GM23338 (cell line): ENCODE measurements around the gene CHI3L1. TPM values are rescaled to one million over a fixed set of nuclear protein-coding genes. Genes with fewer than 3 reads are reported as not detected.

Experiments used
- ATAC-seq: fragments of 200-7000 bp; cut with Tn5 transposase; 3 replicates; pipeline ENCODE4 v1.9.1; 2020
- DNase-seq: peaks from one replicate; pipeline ENCODE4 v3.0.0-alpha.2; 2015; ENCODE audit warnings: low spot score
- H2AFZ ChIP-seq: fragments of 200-600 bp; sonication (generic); 2 replicates; pipeline ENCODE4 v1.8.0; 2016; ENCODE audit warnings: antibody characterized with exemption, mild to moderate bottlenecking, moderate library complexity
- H3F3A ChIP-seq: fragments of 200-600 bp; sonication (generic); replicated peaks from 2 replicates; pipeline ENCODE4 v1.8.0; 2017; ENCODE audit warnings: antibody characterized with exemption, mixed run types, low read depth
- H3K27ac ChIP-seq: fragments of 200-600 bp; sonication (generic); 2 replicates; pipeline ENCODE4 v1.6.1; 2016; ENCODE audit warnings: low read depth
- H3K27me3 ChIP-seq: fragments of 200-600 bp; sonication (generic); 2 replicates; pipeline ENCODE4 v1.8.0; 2016; ENCODE audit warnings: mild to moderate bottlenecking, mixed run types, moderate library complexity; ENCODE audit not compliant: insufficient read depth
- H3K36me3 ChIP-seq: fragments of 200-600 bp; sonication (generic); 2 replicates; pipeline ENCODE4 v1.8.0; 2016; ENCODE audit warnings: mild to moderate bottlenecking; ENCODE audit not compliant: insufficient read depth
- H3K4me1 ChIP-seq: fragments of 200-600 bp; sonication (generic); 2 replicates; pipeline ENCODE4 v1.8.0; 2016; ENCODE audit warnings: mild to moderate bottlenecking, moderate library complexity; ENCODE audit not compliant: insufficient read depth
- H3K4me2 ChIP-seq: fragments of 200-600 bp; sonication (generic); 2 replicates; pipeline ENCODE4 v1.7.1; 2017; ENCODE audit warnings: mixed run types
- H3K4me3 ChIP-seq: fragments of 200-600 bp; sonication (generic); 2 replicates; pipeline ENCODE4 v1.6.1; 2016; ENCODE audit warnings: mixed run types
- H3K79me2 ChIP-seq: fragments of 200-600 bp; sonication (generic); replicated peaks from 2 replicates; pipeline ENCODE4 v1.8.0; 2017; ENCODE audit warnings: mild to moderate bottlenecking; ENCODE audit not compliant: insufficient read depth
- H3K9me2 ChIP-seq: fragments of 200-600 bp; sonication (generic); 2 replicates; pipeline ENCODE4 v1.8.0; 2017; ENCODE audit not compliant: insufficient read depth
- H4K20me1 ChIP-seq: fragments of 200-600 bp; sonication (generic); replicated peaks from 2 replicates; pipeline ENCODE4 v1.8.0; 2017; ENCODE audit warnings: mild to moderate bottlenecking; ENCODE audit not compliant: insufficient read depth
- H3K27ac Mint-ChIP-seq: 2 replicates; pipeline ENCODE4 v1.8.0; 2020; ENCODE audit warnings: inconsistent platforms, mild to moderate bottlenecking, moderate library complexity, mixed read lengths
- H3K27me3 Mint-ChIP-seq: 3 replicates; pipeline ENCODE4 v1.8.0; 2022; ENCODE audit warnings: low read depth, mild to moderate bottlenecking, moderate library complexity, mixed read lengths, inconsistent platforms; ENCODE audit not compliant: insufficient read depth, poor library complexity
- H3K36me3 Mint-ChIP-seq: 3 replicates; pipeline ENCODE4 v1.8.0; 2021; ENCODE audit warnings: low read depth, mild to moderate bottlenecking, inconsistent platforms, moderate library complexity, mixed read lengths
- H3K4me1 Mint-ChIP-seq: 3 replicates; pipeline ENCODE4 v1.8.0; 2020; ENCODE audit warnings: mild to moderate bottlenecking, inconsistent platforms, mixed read lengths
- H3K4me3 Mint-ChIP-seq: 3 replicates; pipeline ENCODE4 v1.8.0; 2021; ENCODE audit warnings: moderate library complexity, mild to moderate bottlenecking, inconsistent platforms, mixed read lengths
- H3K9me3 Mint-ChIP-seq: 3 replicates; pipeline ENCODE4 v1.8.0; 2020; ENCODE audit warnings: moderate library complexity, mild to moderate bottlenecking, inconsistent platforms, mixed read lengths
- CREB1 ChIP-seq: fragments of 250-450 bp; sonication (Bioruptor Pico); IDR thresholded peaks from 2 replicates; pipeline ENCODE4 v1.5.0; 2020; ENCODE audit warnings: low read depth, mild to moderate bottlenecking, moderate library complexity
- CTCF ChIP-seq, 2 experiments: fragments of 200-600 bp in 1 of 2; sonication (generic) in 1 of 2; conservative IDR thresholded peaks; 2 replicates each; pipeline versions ENCODE4 v1.5.1 to v1.6.1; 2016 to 2017; ENCODE audit warnings: antibody characterized with exemption in 2 of 2, low read depth in 2 of 2, mild to moderate bottlenecking in 2 of 2, moderate library complexity in 1 of 2
- EZH2 ChIP-seq: fragments of 200-600 bp; sonication (generic); IDR thresholded peaks from one replicate; pipeline ENCODE4 v1.8.0; 2017; ENCODE audit warnings: antibody characterized with exemption, mild to moderate bottlenecking, low read depth; ENCODE audit not compliant: unreplicated experiment
- EZH2phosphoT487 ChIP-seq: fragments of 200-600 bp; sonication (generic); IDR thresholded peaks from one replicate; pipeline ENCODE4 v1.8.1; 2018; ENCODE audit warnings: antibody characterized with exemption; ENCODE audit not compliant: unreplicated experiment
- JUNB ChIP-seq: IDR thresholded peaks from one replicate; pipeline ENCODE4 v1.6.1; 2016; ENCODE audit warnings: antibody characterized with exemption; ENCODE audit not compliant: unreplicated experiment
- NANOG ChIP-seq: IDR thresholded peaks from 2 replicates; pipeline ENCODE4 v1.6.1; 2016; ENCODE audit warnings: antibody characterized with exemption, borderline replicate concordance
- POLR2AphosphoS5 ChIP-seq: IDR thresholded peaks from 2 replicates; pipeline ENCODE4 v1.6.1; 2016; ENCODE audit warnings: antibody characterized with exemption, low read depth
- REST ChIP-seq: IDR thresholded peaks from one replicate; pipeline ENCODE4 v1.6.1; 2018; ENCODE audit warnings: antibody characterized with exemption; ENCODE audit not compliant: unreplicated experiment
- STAT1 ChIP-seq: IDR thresholded peaks from one replicate; pipeline ENCODE4 v1.6.1; 2016; ENCODE audit warnings: antibody characterized with exemption; ENCODE audit not compliant: unreplicated experiment
- ZNF114 ChIP-seq: fragments of 250-450 bp; sonication (Bioruptor Pico); IDR thresholded peaks from 2 replicates; pipeline ENCODE4 v1.5.0; 2020; ENCODE audit warnings: mild to moderate bottlenecking, moderate library complexity
- ZNF331 ChIP-seq: fragments of 250-450 bp; sonication (Bioruptor Pico); IDR thresholded peaks from 2 replicates; pipeline ENCODE4 v1.5.0; 2020; ENCODE audit warnings: low read depth, mild to moderate bottlenecking, moderate library complexity
- ZNF462 ChIP-seq: fragments of 250-450 bp; sonication (Bioruptor Pico); IDR thresholded peaks from 2 replicates; pipeline ENCODE4 v1.5.0; 2020; ENCODE audit warnings: mild to moderate bottlenecking, moderate library complexity
- polyA plus RNA-seq: library from polyadenylated mRNA; unstranded; fragments of >200 nt; fragmentation: Nextera tagmentation; extraction: Ambion mirVana; gene quantifications from 2 replicates; pipeline ENCODE4 v1.2.1, GENCODE V29; 2016
- total RNA-seq: library from RNA; depleted of rRNA; stranded (reverse); fragments of >200 nt; shearing (Covaris generic); gene quantifications from 2 replicates; pipeline ENCODE4 v1.2.3, GENCODE V29; 2014
- TF ChIP-seq, protein P1 (sequence below): IDR thresholded peaks from 2 replicates; pipeline ENCODE4 v1.6.1; 2016; ENCODE audit warnings: antibody characterized with exemption

Gene CHI3L1
- total and polyA plus RNA-seq, 2 experiments from 2014 or later = 0.76 TPM; not detected in 1

DNA sequence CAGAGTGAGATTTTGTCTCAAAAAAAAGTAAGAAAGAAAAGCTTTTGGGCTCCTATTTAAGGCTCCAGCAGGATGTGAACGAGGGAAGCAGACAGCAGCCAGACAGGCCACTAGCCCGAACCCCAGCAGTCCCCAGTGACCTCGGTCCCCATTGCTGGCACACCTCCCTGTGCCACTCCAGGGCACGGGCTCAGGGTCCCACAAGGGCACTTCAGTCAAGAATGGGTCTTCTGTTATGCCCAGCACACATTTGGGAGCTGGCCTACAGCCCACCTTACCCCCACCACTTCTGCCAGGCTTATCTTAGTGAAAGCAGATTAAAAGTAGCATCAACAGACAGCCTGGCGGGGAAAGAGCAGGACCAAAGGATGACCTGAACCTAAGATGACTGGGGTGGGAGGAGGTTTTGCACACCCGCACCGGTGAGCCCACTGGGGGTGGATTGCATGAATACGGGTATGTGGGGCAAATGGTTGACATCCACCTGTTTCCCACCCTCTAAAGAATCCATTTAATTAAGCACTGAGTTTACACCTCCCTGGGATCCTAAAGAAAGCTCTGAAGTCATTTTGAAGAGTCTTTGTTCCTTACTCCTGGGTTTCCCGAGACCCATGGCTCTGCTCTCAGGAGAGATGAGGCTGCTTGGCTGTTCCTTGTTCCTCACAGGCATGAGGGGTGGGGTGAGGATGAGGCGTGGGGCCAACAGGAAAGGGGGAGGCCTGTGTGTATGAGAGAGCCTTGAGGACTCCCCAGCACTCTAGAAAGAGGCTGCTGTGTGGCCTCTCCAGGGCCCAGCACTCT, 4.7 kb downstream of the CHI3L1 start:
- ATAC-seq (no peak), DNase-seq (no peak)
- Histone ChIP-seq H3K27ac (no peak overlapping the region), H3K79me2 (no peaks in the 10 kb centered on the region), H3K4me1 (peaks cover 10% of the 10 kb centered on the region), H3F3A (no peaks in the 10 kb centered on the region), H3K9me2 (0 out of 2 replicates have a peak, but pooled peaks cover 5% of the 10 kb centered on the region), H3K27me3 (no peaks in the 10 kb centered on the region), H2AFZ (no peak overlapping the region), H3K36me3 (no peaks in the 10 kb centered on the region), H3K4me3 (no peak overlapping the region), H3K4me2 (no peak overlapping the region), H4K20me1 (no peaks in the 10 kb centered on the region)
- no peaks in the 10 kb centered on the region for H3K9me3 Mint-ChIP-seq
- H3K36me3 Mint-ChIP-seq = no peaks in the 10 kb centered on the region
- no peak for TF ChIP-seq CTCF (conservative IDR thresholded peaks at IDR 0.05; ENCODE audit: low read depth in 2 of 2)
- TF ChIP-seq REST = no peak
- TF ChIP-seq, protein P1, sequence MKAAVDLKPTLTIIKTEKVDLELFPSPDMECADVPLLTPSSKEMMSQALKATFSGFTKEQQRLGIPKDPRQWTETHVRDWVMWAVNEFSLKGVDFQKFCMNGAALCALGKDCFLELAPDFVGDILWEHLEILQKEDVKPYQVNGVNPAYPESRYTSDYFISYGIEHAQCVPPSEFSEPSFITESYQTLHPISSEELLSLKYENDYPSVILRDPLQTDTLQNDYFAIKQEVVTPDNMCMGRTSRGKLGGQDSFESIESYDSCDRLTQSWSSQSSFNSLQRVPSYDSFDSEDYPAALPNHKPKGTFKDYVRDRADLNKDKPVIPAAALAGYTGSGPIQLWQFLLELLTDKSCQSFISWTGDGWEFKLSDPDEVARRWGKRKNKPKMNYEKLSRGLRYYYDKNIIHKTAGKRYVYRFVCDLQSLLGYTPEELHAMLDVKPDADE = no peak
- no peak for TF ChIP-seq EZH2phosphoT487
- TF ChIP-seq EZH2 = no peak
- TF ChIP-seq JUNB = no peak
- no peak for TF ChIP-seq CREB1 (CRISPR knock-in tag)
- TF ChIP-seq NANOG = no peak
- no peak for TF ChIP-seq ZNF114 (CRISPR knock-in tag)
- TF ChIP-seq STAT1 = no peak
- no peak for TF ChIP-seq ZNF331 (CRISPR knock-in tag)
- no peak for TF ChIP-seq ZNF462 (CRISPR knock-in tag)
- no peak for TF ChIP-seq POLR2AphosphoS5
- H3K4me1 Mint-ChIP-seq = peaks cover 35% of the 10 kb centered on the region
- H3K4me3 Mint-ChIP-seq = no peak overlapping the region
- H3K27me3 Mint-ChIP-seq = peaks cover 9% of the 10 kb centered on the region
- no peak overlapping the region for H3K27ac Mint-ChIP-seq
